HCT116 (cell line): Measurements from ENCODE around the gene AKR1B1. TPM values are rescaled to one million over a fixed set of nuclear protein-coding genes. Genes with fewer than 3 reads are reported as not detected.

ENCODE experiments used
- ATAC-seq: fragments of 200-7000 bp; cut with Tn5 transposase; 2 replicates; pipeline ENCODE4 v1.9.1; 2020; ENCODE audit warnings: mild to moderate bottlenecking, moderate library complexity
- BruUV-seq: library from RNA; stranded (reverse); fragments of 400-500 nt; replicated peaks from 2 replicates; lab custom pipeline; 2021; lab: Mats Ljungman, UMichigan
- CTCF ChIA-PET: fragments of 300-600 bp; sonication (Branson Sonifier 250); formaldehyde crosslinking; loops from one replicate; lab custom pipeline; 2021; ENCODE audit warnings: antibody characterized with exemption; lab: Charles Lee
- POLR2A ChIA-PET: fragments of 300-600, 350-600 bp; sonication (Branson Sonifier 250); formaldehyde crosslinking; loops from one replicate; lab custom pipeline; 2021; ENCODE audit warnings: antibody characterized with exemption; lab: Charles Lee
- RAD21 ChIA-PET, 2 experiments: fragments of 300-600 bp; sonication (Branson Sonifier 250); formaldehyde crosslinking; loops; one replicate each; lab custom pipeline; 2023; ENCODE audit warnings: low total read pairs in 2 of 2; ENCODE audit not compliant: uncharacterized antibody in 2 of 2, unreplicated experiment in 2 of 2, low non-redundant PET in 1 of 2; lab: Charles Lee
- DNase-seq: peaks from one replicate; pipeline ENCODE4 v3.0.0-alpha.2; 2010; ENCODE audit warnings: low read depth, low spot score
- H2AFZ ChIP-seq: fragments of 200-600 bp; shearing (Covaris generic), sonication (generic); 2 replicates; pipeline ENCODE4 v1.6.1; 2017; ENCODE audit warnings: low read depth, mixed run types, mixed read lengths, antibody characterized with exemption, low read length; ENCODE audit not compliant: poor library complexity, severe bottlenecking
- H3K27ac ChIP-seq: 2 replicates; pipeline ENCODE4 v1.5.1; 2012; ENCODE audit warnings: low read depth, low read length
- H3K27me3 ChIP-seq: fragments of 200-600 bp; sonication (generic); 2 replicates; pipeline ENCODE4 v1.6.1; 2016; ENCODE audit warnings: mixed run types, low read length, mixed read lengths; ENCODE audit not compliant: insufficient read depth
- H3K36me3 ChIP-seq, 2 experiments: fragments of 200-500 bp in 1 of 2; fragments of 200-600 bp in 1 of 2; sonication (Bioruptor generic) in 1 of 2; sonication (generic) in 1 of 2; 2 replicates each; pipeline versions ENCODE4 v1.5.1 to v1.6.1; 2014 to 2016; ENCODE audit warnings: low read length in 2 of 2, inconsistent platforms in 1 of 2, mixed read lengths in 1 of 2, mixed run types in 1 of 2; ENCODE audit not compliant: insufficient read depth in 2 of 2, control insufficient read depth in 1 of 2
- H3K4me1 ChIP-seq, 2 experiments: fragments of 200-600 bp in 1 of 2; sonication (generic) in 1 of 2; 2 replicates each; pipeline versions ENCODE4 v1.5.1 to v1.6.1; 2012 to 2017; ENCODE audit warnings: low read length in 2 of 2, inconsistent platforms in 1 of 2, mild to moderate bottlenecking in 1 of 2, mixed read lengths in 1 of 2, mixed run types in 1 of 2, moderate library complexity in 1 of 2; ENCODE audit not compliant: insufficient read depth in 2 of 2, control insufficient read depth in 1 of 2
- H3K4me2 ChIP-seq: fragments of 200-600 bp; sonication (generic); 2 replicates; pipeline ENCODE4 v1.6.1; 2017; ENCODE audit warnings: mixed run types, low read length, mixed read lengths
- H3K4me3 ChIP-seq, 2 experiments: fragments of 200-600 bp in 1 of 2; sonication (generic) in 1 of 2; replicated peaks in 1 of 2; 2 replicates each; pipeline ENCODE4 v1.5.1; 2011 to 2016; ENCODE audit warnings: low read length in 2 of 2, control low read depth in 1 of 2, low read depth in 1 of 2, mild to moderate bottlenecking in 1 of 2, mixed read lengths in 1 of 2, mixed run types in 1 of 2
- H3K79me2 ChIP-seq: fragments of 200-600 bp; sonication (generic); 2 replicates; pipeline ENCODE4 v1.6.1; 2017; ENCODE audit warnings: mild to moderate bottlenecking, mixed run types, low read length, moderate library complexity, mixed read lengths; ENCODE audit not compliant: insufficient read depth
- H3K9ac ChIP-seq: fragments of 200-600 bp; sonication (generic); 2 replicates; pipeline ENCODE4 v1.6.1; 2016; ENCODE audit warnings: low read length, mixed read lengths
- H3K9me2 ChIP-seq: fragments of 200-600 bp; sonication (generic), shearing (Covaris generic); 2 replicates; pipeline ENCODE4 v1.6.1; 2017; ENCODE audit warnings: mixed run types, mild to moderate bottlenecking, moderate library complexity; ENCODE audit not compliant: insufficient read depth
- H3K9me3 ChIP-seq, 2 experiments: fragments of 200-500 bp in 1 of 2; fragments of 200-600 bp in 1 of 2; sonication (Bioruptor generic) in 1 of 2; sonication (generic) in 1 of 2; 2 replicates each; pipeline ENCODE4 v1.6.1; 2014 to 2017; ENCODE audit warnings: low read length in 2 of 2, mixed read lengths in 2 of 2, inconsistent platforms in 1 of 2, low read depth in 1 of 2, mild to moderate bottlenecking in 1 of 2, mixed run types in 1 of 2, moderate library complexity in 1 of 2; ENCODE audit not compliant: control insufficient read depth in 1 of 2, insufficient read depth in 1 of 2
- H4K20me1 ChIP-seq: fragments of 200-600 bp; sonication (generic), shearing (Covaris generic); 2 replicates; pipeline ENCODE4 v1.6.1; 2017; ENCODE audit warnings: mixed run types, mild to moderate bottlenecking, moderate library complexity; ENCODE audit not compliant: insufficient read depth
- ATF3 ChIP-seq: IDR thresholded peaks from 2 replicates; pipeline ENCODE4 v1.6.1; 2012
- CEBPB ChIP-seq: IDR thresholded peaks from 2 replicates; pipeline ENCODE4 v1.6.1; 2012; ENCODE audit warnings: low read depth
- EGR1 ChIP-seq: IDR thresholded peaks from 2 replicates; pipeline ENCODE4 v1.6.1; 2012; ENCODE audit warnings: low read depth
- ELF1 ChIP-seq: IDR thresholded peaks from 2 replicates; pipeline ENCODE4 v1.6.1; 2012; ENCODE audit warnings: low read depth, borderline replicate concordance
- EZH2phosphoT487 ChIP-seq: fragments of 200-600 bp; IDR thresholded peaks from 2 replicates; pipeline ENCODE4 v1.6.1; 2018; ENCODE audit warnings: antibody characterized with exemption, borderline replicate concordance
- FOSL1 ChIP-seq: IDR thresholded peaks from 2 replicates; pipeline ENCODE4 v1.6.1; 2012; ENCODE audit warnings: low read depth
- MAX ChIP-seq: IDR thresholded peaks from 2 replicates; pipeline ENCODE4 v1.6.1; 2012
- POLR2A ChIP-seq: IDR thresholded peaks from 2 replicates; pipeline ENCODE4 v1.7.0; 2011; ENCODE audit warnings: borderline replicate concordance; ENCODE audit not compliant: insufficient read depth, insufficient read length; ENCODE audit errors: extremely low read depth
- POLR2AphosphoS5 ChIP-seq: IDR thresholded peaks from 2 replicates; pipeline ENCODE4 v1.6.1; 2011; ENCODE audit warnings: mild to moderate bottlenecking, low read depth, low read length, moderate library complexity
- RAD21 ChIP-seq: IDR thresholded peaks from 2 replicates; pipeline ENCODE4 v1.6.1; 2012; ENCODE audit warnings: low read depth, mild to moderate bottlenecking
- SIN3A ChIP-seq: IDR thresholded peaks from 2 replicates; pipeline ENCODE4 v1.6.1; 2012; ENCODE audit warnings: low read depth
- SP1 ChIP-seq: IDR thresholded peaks from 2 replicates; pipeline ENCODE4 v1.6.1; 2012; ENCODE audit warnings: low read depth
- SRF ChIP-seq: IDR thresholded peaks from 2 replicates; pipeline ENCODE4 v1.6.1; 2012; ENCODE audit warnings: low read depth
- ZNF274 ChIP-seq: fragments of 200-500 bp; sonication (Bioruptor generic); IDR thresholded peaks from 2 replicates; pipeline ENCODE4 v1.6.1; 2014; ENCODE audit warnings: mild to moderate bottlenecking, low read depth, low read length, inconsistent platforms
- intact Hi-C: fragments of 100-400 bp; cut with micrococcal nuclease; formaldehyde crosslinking; loops from 2 replicates; pipeline ENCODE4 v1.10.0; 2022
- total RNA-seq: library from RNA; stranded (reverse); gene quantifications from one replicate; pipeline ENCODE4 v1.2.1, GENCODE V29; 2021; ENCODE audit not compliant: unreplicated experiment
- TF ChIP-seq, protein P1 (sequence below): IDR thresholded peaks from 2 replicates; pipeline ENCODE4 v1.6.1; 2012; ENCODE audit warnings: low read depth
- TF ChIP-seq, protein P2 (sequence below): IDR thresholded peaks from 2 replicates; pipeline ENCODE4 v1.6.1; 2011; ENCODE audit warnings: mild to moderate bottlenecking, low read length, moderate library complexity; ENCODE audit not compliant: insufficient replicate concordance; ENCODE audit errors: extremely low read depth

AKR1B1 gene
- total RNA-seq, 1 experiment from 2014 or later = 56.8 TPM

DNA sequence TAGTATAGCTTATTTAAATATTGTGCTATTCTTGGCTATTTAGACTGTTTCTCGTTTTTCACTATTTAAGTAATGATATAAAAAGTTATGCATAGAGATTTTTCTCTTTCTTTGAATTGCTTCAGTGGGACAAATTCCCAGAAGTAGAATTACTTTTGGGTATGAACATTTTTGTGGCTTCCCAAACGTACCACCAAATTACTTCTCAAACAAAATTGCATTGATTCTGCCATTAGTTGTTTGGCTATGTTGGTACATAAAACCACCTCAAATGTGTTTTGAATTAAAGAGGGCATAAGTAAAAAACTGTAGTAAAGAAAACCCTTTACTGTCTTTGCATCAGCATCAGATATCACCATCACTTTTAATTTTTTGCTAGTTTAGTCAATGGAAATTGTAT, 31.0 kb downstream of the AKR1B1 start:
- no peak overlapping the region for H3K9ac ChIP-seq
- no peaks in the 10 kb centered on the region for H3K36me3 ChIP-seq
- TF ChIP-seq POLR2AphosphoS5 = no peak
- TF ChIP-seq FOSL1 = no peak
- TF ChIP-seq, all 23 proteins: peak for 0
- Histone ChIP-seq H3K27ac (no peak overlapping the region), H4K20me1 (no peaks in the 10 kb centered on the region), H3K9me3 (no peaks in the 10 kb centered on the region), H3K4me3 (no peak overlapping the region), H3K9me2 (no peaks in the 10 kb centered on the region), H3K27me3 (no peaks in the 10 kb centered on the region), H3K79me2 (no peaks in the 10 kb centered on the region), H3K4me1 (peaks cover 6 to 14% of the 10 kb centered on the region in 2 experiments; a peak in 3 of 4 replicates), H3K4me2 (no peak overlapping the region), H2AFZ (no peak overlapping the region)
- intact Hi-C loops = loop anchor here (10.0 kb wide), 1 partner anchor 1723 kb away; no protein-coding TSS in a partner anchor
- DNase-seq = no peak
- BruUV-seq = no TSS peak
- ChIA-PET POLR2A (no interaction called here), CTCF (no interaction called here), RAD21 (no interaction called here)
- ATAC-seq = no peak

GRCh38 chr7:134425777-134426176, 33.1 kb downstream of the AKR1B1 start:
- ChIA-PET POLR2A (no interaction called here), RAD21 (no interaction called here), CTCF (no interaction called here)
- no peak overlapping the region for H3K4me2 ChIP-seq
- H3K27me3 ChIP-seq = no peaks in the 10 kb centered on the region
- BruUV-seq = no TSS peak
- H3K36me3 ChIP-seq = no peaks in the 10 kb centered on the region
- H4K20me1 ChIP-seq = no peaks in the 10 kb centered on the region
- ATAC-seq (no peak), DNase-seq (no peak)
- H3K79me2 ChIP-seq = no peaks in the 10 kb centered on the region
- H2AFZ ChIP-seq = no peak overlapping the region
- no peaks in the 10 kb centered on the region for H3K9me2 ChIP-seq
- no peaks in the 10 kb centered on the region for H3K9me3 ChIP-seq
- no peak overlapping the region for H3K9ac ChIP-seq
- H3K27ac ChIP-seq = no peak overlapping the region
- H3K4me1 ChIP-seq = peaks cover 7 to 15% of the 10 kb centered on the region in 2 experiments
- intact Hi-C loops = loop anchor here (10.0 kb wide), 1 partner anchor 1721 kb away; no protein-coding TSS in a partner anchor
- H3K4me3 ChIP-seq = no peak overlapping the region
- TF ChIP-seq, protein P1, sequence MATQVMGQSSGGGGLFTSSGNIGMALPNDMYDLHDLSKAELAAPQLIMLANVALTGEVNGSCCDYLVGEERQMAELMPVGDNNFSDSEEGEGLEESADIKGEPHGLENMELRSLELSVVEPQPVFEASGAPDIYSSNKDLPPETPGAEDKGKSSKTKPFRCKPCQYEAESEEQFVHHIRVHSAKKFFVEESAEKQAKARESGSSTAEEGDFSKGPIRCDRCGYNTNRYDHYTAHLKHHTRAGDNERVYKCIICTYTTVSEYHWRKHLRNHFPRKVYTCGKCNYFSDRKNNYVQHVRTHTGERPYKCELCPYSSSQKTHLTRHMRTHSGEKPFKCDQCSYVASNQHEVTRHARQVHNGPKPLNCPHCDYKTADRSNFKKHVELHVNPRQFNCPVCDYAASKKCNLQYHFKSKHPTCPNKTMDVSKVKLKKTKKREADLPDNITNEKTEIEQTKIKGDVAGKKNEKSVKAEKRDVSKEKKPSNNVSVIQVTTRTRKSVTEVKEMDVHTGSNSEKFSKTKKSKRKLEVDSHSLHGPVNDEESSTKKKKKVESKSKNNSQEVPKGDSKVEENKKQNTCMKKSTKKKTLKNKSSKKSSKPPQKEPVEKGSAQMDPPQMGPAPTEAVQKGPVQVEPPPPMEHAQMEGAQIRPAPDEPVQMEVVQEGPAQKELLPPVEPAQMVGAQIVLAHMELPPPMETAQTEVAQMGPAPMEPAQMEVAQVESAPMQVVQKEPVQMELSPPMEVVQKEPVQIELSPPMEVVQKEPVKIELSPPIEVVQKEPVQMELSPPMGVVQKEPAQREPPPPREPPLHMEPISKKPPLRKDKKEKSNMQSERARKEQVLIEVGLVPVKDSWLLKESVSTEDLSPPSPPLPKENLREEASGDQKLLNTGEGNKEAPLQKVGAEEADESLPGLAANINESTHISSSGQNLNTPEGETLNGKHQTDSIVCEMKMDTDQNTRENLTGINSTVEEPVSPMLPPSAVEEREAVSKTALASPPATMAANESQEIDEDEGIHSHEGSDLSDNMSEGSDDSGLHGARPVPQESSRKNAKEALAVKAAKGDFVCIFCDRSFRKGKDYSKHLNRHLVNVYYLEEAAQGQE = no peak
- TF ChIP-seq, protein P2, sequence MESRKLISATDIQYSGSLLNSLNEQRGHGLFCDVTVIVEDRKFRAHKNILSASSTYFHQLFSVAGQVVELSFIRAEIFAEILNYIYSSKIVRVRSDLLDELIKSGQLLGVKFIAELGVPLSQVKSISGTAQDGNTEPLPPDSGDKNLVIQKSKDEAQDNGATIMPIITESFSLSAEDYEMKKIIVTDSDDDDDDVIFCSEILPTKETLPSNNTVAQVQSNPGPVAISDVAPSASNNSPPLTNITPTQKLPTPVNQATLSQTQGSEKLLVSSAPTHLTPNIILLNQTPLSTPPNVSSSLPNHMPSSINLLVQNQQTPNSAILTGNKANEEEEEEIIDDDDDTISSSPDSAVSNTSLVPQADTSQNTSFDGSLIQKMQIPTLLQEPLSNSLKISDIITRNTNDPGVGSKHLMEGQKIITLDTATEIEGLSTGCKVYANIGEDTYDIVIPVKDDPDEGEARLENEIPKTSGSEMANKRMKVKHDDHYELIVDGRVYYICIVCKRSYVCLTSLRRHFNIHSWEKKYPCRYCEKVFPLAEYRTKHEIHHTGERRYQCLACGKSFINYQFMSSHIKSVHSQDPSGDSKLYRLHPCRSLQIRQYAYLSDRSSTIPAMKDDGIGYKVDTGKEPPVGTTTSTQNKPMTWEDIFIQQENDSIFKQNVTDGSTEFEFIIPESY = no peak
- no peak for TF ChIP-seq POLR2A
- no peak for TF ChIP-seq EGR1
- no peak for TF ChIP-seq SP1
- TF ChIP-seq SIN3A = no peak
- TF ChIP-seq ATF3 = no peak
- TF ChIP-seq RAD21 = no peak
- TF ChIP-seq EZH2phosphoT487 = no peak
- TF ChIP-seq ZNF274 = no peak
- no peak for TF ChIP-seq ELF1
- TF ChIP-seq CEBPB = no peak
- TF ChIP-seq SRF = no peak
- TF ChIP-seq POLR2AphosphoS5 = no peak
- no peak for TF ChIP-seq MAX
